ENCODE measurements around the gene PARD6G. TPM values are rescaled to one million over a fixed set of nuclear protein-coding genes. Genes with fewer than 3 reads are reported as not detected.
"Not testable (repeated sequence)": the region's sequence is repeated elsewhere in the genome, so short reads cannot be mapped to it uniquely, and the experiment has no call there.

Gene PARD6G, protein sequence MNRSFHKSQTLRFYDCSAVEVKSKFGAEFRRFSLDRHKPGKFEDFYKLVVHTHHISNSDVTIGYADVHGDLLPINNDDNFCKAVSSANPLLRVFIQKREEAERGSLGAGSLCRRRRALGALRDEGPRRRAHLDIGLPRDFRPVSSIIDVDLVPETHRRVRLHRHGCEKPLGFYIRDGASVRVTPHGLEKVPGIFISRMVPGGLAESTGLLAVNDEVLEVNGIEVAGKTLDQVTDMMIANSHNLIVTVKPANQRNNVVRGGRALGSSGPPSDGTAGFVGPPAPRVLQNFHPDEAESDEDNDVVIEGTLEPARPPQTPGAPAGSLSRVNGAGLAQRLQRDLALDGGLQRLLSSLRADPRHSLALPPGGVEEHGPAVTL
- total RNA-seq (2014; rRNA removed; shearing (Covaris generic)) (0.22 TPM in 1 of 2 replicates, not detected in the other), polyA plus RNA-seq (2016; fragmentation: Nextera tagmentation; extraction: Ambion mirVana) (0.42 and 0.53 TPM in 2 replicates)

DNA sequence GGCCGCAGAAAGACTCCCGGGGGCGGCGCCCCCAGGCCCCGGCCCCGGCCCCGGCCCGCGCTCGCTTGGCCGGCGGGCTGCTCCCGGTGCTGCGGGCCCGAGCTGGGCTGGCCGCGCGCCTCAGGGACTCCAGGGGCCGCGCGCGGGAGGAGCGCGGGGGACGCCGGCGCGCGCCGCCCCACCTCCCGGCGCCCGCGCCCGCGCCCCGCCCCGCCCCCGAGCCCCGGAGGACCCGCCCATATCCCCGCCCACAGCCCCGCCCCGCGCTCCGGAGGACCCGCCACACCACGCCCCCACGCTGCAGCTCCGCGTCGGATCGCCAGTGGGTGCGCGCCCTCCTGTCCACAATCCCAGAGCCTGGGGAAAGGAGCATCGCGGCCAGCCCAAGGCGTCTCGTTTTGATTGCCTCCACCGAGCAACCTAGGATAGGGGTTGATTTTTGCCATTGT is at the start of gene PARD6G:
Gene PARD6G, minus strand, starts transcription at position 122 of the 449 bp plus-strand sequence. CDS start 166 bp downstream, outside the sequence.
- WGBS, 2 experiments (ENCODE audit: low coverage in 1 of 2, low lambda C conversion rate in 2 of 2, missing lambda C conversion rate in 2 of 2): 0 to 7% methylated on average over 9 to 11 of the region's 60 CpGs
- Histone ChIP-seq H3K9me2 (ENCODE audit: insufficient read depth) (no peaks in the 10 kb centered on the region), H3K79me2 (ENCODE audit: insufficient read depth) (no peaks in the 10 kb centered on the region), H3K27ac (no peak within 1 kb of the TSS), H3K9me3 (ENCODE audit: low read depth) (no peaks in the 10 kb centered on the region), H3K36me3 (ENCODE audit: low read depth) (no peaks in the 10 kb centered on the region), H3K4me3 (peak within 1 kb of the TSS; percentile 76), H3K9ac (peak within 1 kb of the TSS; percentile 55), H3K27me3 (replicated peaks; ENCODE audit: insufficient read depth) (no peaks in the 10 kb centered on the region), H3K4me1 (ENCODE audit: insufficient read depth) (peaks cover 5% of the 10 kb centered on the region), H3F3A (ENCODE audit: insufficient read depth) (0 out of 2 replicates have a peak, but pooled peaks cover 5% of the 10 kb centered on the region), H3K4me2 (ENCODE audit: unreplicated experiment) (peak within 1 kb of the TSS; percentile 86), H2AFZ (peak within 1 kb of the TSS; percentile 91), H4K20me1 (ENCODE audit: insufficient read depth) (no peaks in the 10 kb centered on the region)
- no peak for TF ChIP-seq EZH2 (IDR thresholded peaks at IDR 0.05; ENCODE audit: insufficient read depth, poor library complexity, severe bottlenecking)
- no peak for TF ChIP-seq EZH2phosphoT487 (IDR thresholded peaks at IDR 0.05; ENCODE audit: insufficient read depth, low read depth)
- DNase-seq: peak; percentile 88
- in situ Hi-C loops (cut with MboI): no loop called here

DNA sequence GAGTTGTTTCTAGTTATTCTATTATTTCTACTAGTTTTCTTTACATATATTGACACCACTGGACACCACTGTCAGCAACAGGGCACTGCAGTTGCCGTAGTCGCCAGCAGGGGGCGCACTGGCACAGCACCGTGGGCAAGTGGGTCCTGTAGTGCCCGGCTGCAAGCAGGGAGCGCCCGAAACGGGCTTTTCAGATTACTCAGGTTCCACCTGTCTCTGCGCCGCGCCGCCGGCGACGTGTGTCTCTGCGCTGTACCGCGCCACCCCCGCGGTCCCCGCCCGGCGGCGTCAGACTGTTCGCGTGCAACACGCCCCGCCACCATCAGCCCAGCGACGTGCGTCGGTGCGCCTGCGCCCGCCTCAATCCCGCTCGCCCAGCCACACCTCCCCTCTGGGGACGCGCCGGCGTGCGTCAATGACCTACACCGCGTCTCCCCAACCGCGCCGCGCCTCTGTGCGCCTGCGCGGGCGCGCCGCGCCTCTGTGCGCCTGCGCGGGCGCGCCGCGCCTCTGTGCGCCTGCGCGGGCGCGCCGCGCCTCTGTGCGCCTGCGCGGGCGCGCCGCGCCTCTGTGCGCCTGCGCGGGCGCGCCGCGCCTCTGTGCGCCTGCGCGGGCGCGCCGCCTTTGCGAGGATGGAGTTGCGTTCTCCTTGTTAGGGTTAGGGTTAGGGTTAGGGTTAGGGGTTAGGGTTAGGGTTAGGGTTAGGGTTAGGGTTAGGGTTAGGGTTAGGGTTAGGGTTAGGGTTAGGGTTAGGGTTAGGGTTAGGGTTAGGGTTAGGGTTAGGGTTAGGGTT is 15.1 kb upstream of the PARD6G start:
- H3K27ac ChIP-seq; H4K20me1 ChIP-seq (ENCODE audit: insufficient read depth); H3K9me2 ChIP-seq (ENCODE audit: insufficient read depth); H3K4me2 ChIP-seq (ENCODE audit: unreplicated experiment); H2AFZ ChIP-seq; in situ Hi-C loops (cut with MboI); H3K9ac ChIP-seq; H3K4me3 ChIP-seq; H3F3A ChIP-seq (ENCODE audit: insufficient read depth); H3K36me3 ChIP-seq (ENCODE audit: low read depth); H3K9me3 ChIP-seq (ENCODE audit: low read depth); H3K27me3 ChIP-seq (replicated peaks; ENCODE audit: insufficient read depth); H3K4me1 ChIP-seq (ENCODE audit: insufficient read depth); H3K79me2 ChIP-seq (ENCODE audit: insufficient read depth): not testable (repeated sequence)
- WGBS, 2 experiments (ENCODE audit: low coverage in 1 of 2, low lambda C conversion rate in 2 of 2, missing lambda C conversion rate in 2 of 2): 77 to 78% methylated on average over 34 to 91 of the region's 91 CpGs
- DNase-seq: peak; percentile 38

DNA sequence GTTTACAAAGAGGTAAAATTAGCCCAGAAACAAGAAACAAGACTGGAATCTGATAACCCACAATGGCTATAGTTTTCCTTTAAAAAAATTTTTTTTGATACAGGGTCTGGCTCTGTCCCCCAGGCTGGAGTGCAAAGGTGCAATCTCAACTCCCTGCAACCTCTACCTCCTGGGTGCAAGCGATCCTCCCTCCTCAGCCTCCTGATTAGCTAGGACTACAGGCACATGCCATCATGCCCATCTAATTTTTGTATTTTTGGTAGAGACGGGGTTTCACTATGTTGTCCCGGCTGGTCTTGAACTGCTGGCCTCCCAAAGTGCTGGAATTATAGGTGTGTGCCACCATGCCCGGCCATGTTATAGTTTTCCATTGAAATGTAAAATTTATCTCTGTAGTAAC is 12.3 kb upstream of the PARD6G start:
- Histone ChIP-seq H3K4me2 (ENCODE audit: unreplicated experiment) (no peak overlapping the region), H3K79me2 (ENCODE audit: insufficient read depth) (no peaks in the 10 kb centered on the region), H3F3A (ENCODE audit: insufficient read depth) (no peaks in the 10 kb centered on the region), H3K9ac (no peak overlapping the region), H3K9me3 (ENCODE audit: low read depth) (no peaks in the 10 kb centered on the region), H4K20me1 (ENCODE audit: insufficient read depth) (no peaks in the 10 kb centered on the region), H3K27me3 (replicated peaks; ENCODE audit: insufficient read depth) (no peaks in the 10 kb centered on the region; the same call in 1 of the 2 replicates), H3K36me3 (ENCODE audit: low read depth) (no peaks in the 10 kb centered on the region), H3K27ac (no peak overlapping the region), H2AFZ (no peak overlapping the region), H3K9me2 (ENCODE audit: insufficient read depth) (no peaks in the 10 kb centered on the region), H3K4me3 (no peak overlapping the region), H3K4me1 (ENCODE audit: insufficient read depth) (no peaks in the 10 kb centered on the region)
- DNase-seq: no peak
- in situ Hi-C loops (cut with MboI): no loop called here
- WGBS, 2 experiments (ENCODE audit: low coverage in 1 of 2, low lambda C conversion rate in 2 of 2, missing lambda C conversion rate in 2 of 2): 53 to 63% methylated on average over 4 of the region's 4 CpGs
- TF ChIP-seq EZH2 (IDR thresholded peaks at IDR 0.05; ENCODE audit: insufficient read depth, poor library complexity, severe bottlenecking) (no peak), EZH2phosphoT487 (IDR thresholded peaks at IDR 0.05; ENCODE audit: insufficient read depth, low read depth) (no peak)

DNA sequence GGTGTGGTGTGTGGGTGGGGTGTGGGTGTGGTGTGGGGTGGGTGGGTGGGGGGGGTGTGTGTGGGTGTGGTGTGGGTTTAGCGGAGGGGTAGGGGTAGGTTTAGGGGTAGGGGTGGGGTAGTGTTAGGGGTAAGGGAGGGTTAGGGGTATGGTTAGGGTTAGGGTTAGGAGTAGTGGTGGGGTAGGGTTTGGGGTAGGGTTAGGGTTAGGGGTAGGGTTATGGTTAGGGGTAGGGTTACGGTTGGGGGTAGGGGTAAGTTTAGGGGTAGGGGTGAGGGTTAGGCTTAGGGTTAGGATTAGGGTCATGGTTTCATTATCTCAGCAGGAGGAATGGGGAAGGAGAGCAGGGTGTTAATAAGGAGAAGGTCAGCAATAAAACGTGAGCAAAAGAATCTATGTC is 11.3 kb upstream of the PARD6G start:
- in situ Hi-C loops (cut with MboI): no loop called here
- Histone ChIP-seq H3K4me1 (ENCODE audit: insufficient read depth) (no peaks in the 10 kb centered on the region), H3K79me2 (ENCODE audit: insufficient read depth) (no peaks in the 10 kb centered on the region), H3K4me3 (no peak overlapping the region), H3K9ac (no peak overlapping the region), H3K36me3 (ENCODE audit: low read depth) (no peaks in the 10 kb centered on the region), H3K27me3 (replicated peaks; ENCODE audit: insufficient read depth) (no peaks in the 10 kb centered on the region; the same call in 1 of the 2 replicates), H3K27ac (no peak overlapping the region), H2AFZ (no peak overlapping the region), H3K9me3 (ENCODE audit: low read depth) (no peaks in the 10 kb centered on the region), H3F3A (ENCODE audit: insufficient read depth) (no peaks in the 10 kb centered on the region), H3K4me2 (ENCODE audit: unreplicated experiment) (no peak overlapping the region), H3K9me2 (ENCODE audit: insufficient read depth) (no peaks in the 10 kb centered on the region), H4K20me1 (ENCODE audit: insufficient read depth) (no peaks in the 10 kb centered on the region)
- DNase-seq: no peak
- TF ChIP-seq EZH2 (IDR thresholded peaks at IDR 0.05; ENCODE audit: insufficient read depth, poor library complexity, severe bottlenecking) (no peak), EZH2phosphoT487 (IDR thresholded peaks at IDR 0.05; ENCODE audit: insufficient read depth, low read depth) (no peak)
- 62 to 69% methylated on average over 2 of the region's 3 CpGs for WGBS, 2 experiments (ENCODE audit: low coverage in 1 of 2, low lambda C conversion rate in 2 of 2, missing lambda C conversion rate in 2 of 2)

DNA sequence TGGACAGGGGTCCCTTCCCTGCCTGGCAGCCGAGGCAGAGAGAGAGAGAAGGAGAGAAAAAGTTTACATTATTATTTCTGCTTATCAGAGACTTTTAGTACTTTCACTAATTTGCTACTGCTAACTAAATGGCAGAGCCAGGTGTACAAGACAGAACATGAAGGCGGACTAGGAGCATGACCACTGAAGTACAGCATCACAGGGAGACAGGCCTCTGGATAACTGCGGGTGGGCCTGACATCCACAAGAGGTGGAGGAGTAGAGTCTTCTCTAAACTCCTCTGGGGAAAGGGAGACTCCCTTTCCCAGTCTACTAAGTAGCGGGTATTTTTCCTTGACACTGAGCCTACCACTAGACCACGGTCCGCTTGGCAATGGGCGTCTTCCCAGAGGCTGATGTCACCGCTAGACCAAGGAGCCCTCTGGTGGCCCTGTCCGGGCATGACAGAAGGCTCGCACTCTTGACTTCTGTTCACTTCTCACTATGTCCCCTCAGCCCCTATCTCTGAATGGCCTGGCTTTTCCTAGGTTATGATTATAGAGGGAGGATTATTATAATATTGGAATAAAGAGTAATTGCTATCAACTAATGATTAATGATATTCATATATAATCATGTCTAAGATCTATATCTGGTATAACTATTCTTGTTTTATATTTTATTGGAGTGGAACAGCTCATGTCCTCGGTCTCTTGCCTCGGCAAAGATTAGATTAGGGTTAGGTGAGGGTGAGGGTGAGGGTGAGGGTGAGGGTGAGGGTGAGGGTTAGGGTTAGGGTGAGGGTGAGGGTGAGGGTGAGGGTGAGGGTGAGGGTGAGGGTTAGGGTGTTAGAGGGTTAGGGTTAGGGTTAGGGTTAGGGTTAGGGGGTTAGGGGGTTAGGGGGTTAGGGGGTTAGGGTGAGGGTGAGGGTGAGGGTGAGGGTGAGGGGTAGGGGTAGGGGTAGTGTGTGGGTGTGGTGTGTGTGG is 10.5 kb upstream of the PARD6G start:
- H3K27me3 ChIP-seq (replicated peaks; ENCODE audit: insufficient read depth); H3K4me3 ChIP-seq; H3K4me2 ChIP-seq (ENCODE audit: unreplicated experiment); H3K9ac ChIP-seq; in situ Hi-C loops (cut with MboI); H3K79me2 ChIP-seq (ENCODE audit: insufficient read depth); H3K36me3 ChIP-seq (ENCODE audit: low read depth); H3K27ac ChIP-seq; H3K9me2 ChIP-seq (ENCODE audit: insufficient read depth); H3F3A ChIP-seq (ENCODE audit: insufficient read depth); H3K9me3 ChIP-seq (ENCODE audit: low read depth); H3K4me1 ChIP-seq (ENCODE audit: insufficient read depth); H4K20me1 ChIP-seq (ENCODE audit: insufficient read depth): not testable (repeated sequence)
- DNase-seq: peak; percentile 78
- H2AFZ ChIP-seq: peak overlapping the region; percentile 51; the same call in 1 of the 2 replicates
- WGBS, 2 experiments (ENCODE audit: low coverage in 1 of 2, low lambda C conversion rate in 2 of 2, missing lambda C conversion rate in 2 of 2): 34 to 36% methylated on average over 12 of the region's 12 CpGs

All from GM23248 (cell line).